HG02981 (cell line): Measurements from ENCODE around the gene RHOBTB3.
"Not testable (repeated sequence)": the region's sequence is repeated elsewhere in the genome, so short reads cannot be mapped to it uniquely, and the experiment has no call there.

Source experiments
- ATAC-seq: cut with Tn5 transposase; IDR thresholded peaks from one replicate; pipeline ENCODE4 v1.9.1; 2021; ENCODE audit warnings: mild to moderate bottlenecking, moderate library complexity; ENCODE audit not compliant: unreplicated experiment

The RHOBTB3 gene

GRCh38 chr5:95730730-95731570 is at the start of gene RHOBTB3:
Gene RHOBTB3 (plus strand): TSS chr5:95731336. CDS start chr5:95731683, 347 bp downstream.
- peak; percentile 49 for ATAC-seq

GRCh38 chr5:95682891-95683290 is 48.2 kb upstream of the RHOBTB3 start, which contains the start of gene SPATA9:
Gene SPATA9 (minus strand): TSS chr5:95682991. CDS start chr5:95682854, 137 bp downstream.
- ATAC-seq: no peak

GRCh38 chr5:95684361-95684760 is 46.8 kb upstream of the RHOBTB3 start:
- ATAC-seq: no peak

- ATAC-seq: no peak
Observed at GRCh38 chr5:95686651-95687050, 44.5 kb upstream of the RHOBTB3 start.

GRCh38 chr5:95689680-95690079 is 41.5 kb upstream of the RHOBTB3 start:
- ATAC-seq: no peak

GRCh38 chr5:95690333-95690732 is 40.8 kb upstream of the RHOBTB3 start:
- no peak for ATAC-seq

GRCh38 chr5:95697781-95698681 is 33.1 kb upstream of the RHOBTB3 start:
- no peak for ATAC-seq

- no peak for ATAC-seq
Observed at GRCh38 chr5:95699337-95699736, 31.8 kb upstream of the RHOBTB3 start.

- no peak for ATAC-seq
Observed at GRCh38 chr5:95701074-95701473, 30.1 kb upstream of the RHOBTB3 start.

GRCh38 chr5:95704150-95704549 is 27.0 kb upstream of the RHOBTB3 start:
- no peak for ATAC-seq

- not testable (repeated sequence) for ATAC-seq
Observed at GRCh38 chr5:95706196-95706595, 24.9 kb upstream of the RHOBTB3 start.

- ATAC-seq: no peak
Observed at GRCh38 chr5:95707055-95707454, 24.1 kb upstream of the RHOBTB3 start.

GRCh38 chr5:95707534-95708188 is 23.5 kb upstream of the RHOBTB3 start:
- not testable (repeated sequence) for ATAC-seq

- no peak for ATAC-seq
Observed at GRCh38 chr5:95708876-95709275, 22.3 kb upstream of the RHOBTB3 start.

GRCh38 chr5:95709967-95710650 is 21.0 kb upstream of the RHOBTB3 start:
- ATAC-seq: no peak

- not testable (repeated sequence) for ATAC-seq
Observed at GRCh38 chr5:95710651-95711500, 20.3 kb upstream of the RHOBTB3 start.

- no peak for ATAC-seq
Observed at GRCh38 chr5:95711501-95712346, 19.4 kb upstream of the RHOBTB3 start.

- no peak for ATAC-seq
Observed at GRCh38 chr5:95712347-95712958, 18.7 kb upstream of the RHOBTB3 start.
